GM18858 (cell line): ENCODE results near the gene TNFRSF8.

Experiments
- ATAC-seq: cut with Tn5 transposase; IDR thresholded peaks from one replicate; pipeline ENCODE4 v1.9.1; 2021; ENCODE audit not compliant: unreplicated experiment

TNFRSF8 gene

DNA sequence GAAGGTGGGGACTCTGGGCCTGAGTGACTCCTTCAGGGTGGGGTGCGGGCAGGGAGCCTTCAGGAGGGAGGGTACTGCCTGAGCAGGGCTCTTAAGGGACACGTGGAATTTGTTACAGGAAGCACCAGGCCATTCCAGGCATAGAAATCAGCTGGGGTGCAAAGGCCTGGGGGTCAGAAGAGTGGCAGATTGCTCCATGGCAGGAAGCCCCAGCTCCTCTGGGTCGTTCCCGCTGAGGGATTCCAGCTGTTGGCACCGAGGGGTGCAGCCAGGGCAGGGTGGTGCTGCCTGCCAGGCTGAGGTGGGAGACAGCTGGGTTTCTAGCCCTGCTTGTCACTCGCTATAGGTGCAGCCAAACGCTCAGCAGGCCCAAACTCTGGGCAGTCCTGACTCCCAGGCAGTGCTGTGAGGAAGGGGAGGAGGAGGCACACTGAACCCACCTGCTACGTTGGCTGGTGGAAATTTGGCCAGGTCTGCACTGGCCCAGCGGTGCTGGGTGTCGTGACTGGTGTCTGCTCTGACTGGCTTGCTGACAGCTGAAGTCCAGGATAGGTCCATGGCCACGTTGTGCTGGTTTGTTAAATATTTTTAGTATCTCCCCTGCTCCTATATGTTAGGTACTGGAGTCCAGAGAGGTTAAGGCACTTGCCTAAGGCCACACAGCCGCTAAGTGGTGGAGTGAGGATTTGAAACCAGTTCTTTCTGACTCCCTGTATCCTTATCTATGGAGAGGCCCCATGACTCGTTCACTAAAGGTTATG lies 123.0 kb downstream of the TNFRSF8 start:
- ATAC-seq, result no peak

DNA sequence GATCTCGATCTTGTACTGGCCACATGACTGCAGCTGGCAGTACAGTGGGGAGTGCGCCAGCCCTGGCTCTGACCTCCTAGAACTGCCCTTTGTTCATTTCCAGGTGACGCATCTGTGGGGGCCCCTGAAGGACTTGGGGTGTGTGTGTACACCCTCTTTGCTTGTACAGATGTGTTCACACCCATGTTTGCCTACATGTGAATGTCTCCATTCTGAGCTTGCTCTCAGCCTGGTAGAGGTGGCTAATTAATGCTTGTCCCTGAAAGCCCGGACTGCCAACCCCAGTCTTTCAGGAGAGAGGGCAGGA lies 123.5 kb downstream of the TNFRSF8 start:
- ATAC-seq, result no peak

DNA sequence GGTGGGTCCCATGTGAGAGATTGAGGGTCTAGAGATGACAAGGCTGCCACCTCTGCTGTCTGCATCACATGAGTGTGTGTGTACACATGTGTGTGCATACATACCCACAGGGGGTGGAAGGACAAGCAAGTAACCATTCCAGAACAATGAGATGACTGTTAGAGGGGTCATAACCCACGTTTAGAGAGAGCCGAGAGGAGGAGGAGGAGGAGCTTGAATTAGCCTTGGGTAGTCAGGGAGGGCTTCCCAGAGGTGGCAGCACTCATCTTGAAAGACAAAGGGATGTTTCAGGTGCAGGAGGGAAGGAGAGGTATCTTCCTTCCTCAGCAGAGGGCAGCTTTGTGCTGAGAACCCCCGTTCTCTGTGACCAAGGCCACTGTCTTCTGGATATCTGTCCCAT lies 125.0 kb downstream of the TNFRSF8 start:
- no peak for ATAC-seq

DNA sequence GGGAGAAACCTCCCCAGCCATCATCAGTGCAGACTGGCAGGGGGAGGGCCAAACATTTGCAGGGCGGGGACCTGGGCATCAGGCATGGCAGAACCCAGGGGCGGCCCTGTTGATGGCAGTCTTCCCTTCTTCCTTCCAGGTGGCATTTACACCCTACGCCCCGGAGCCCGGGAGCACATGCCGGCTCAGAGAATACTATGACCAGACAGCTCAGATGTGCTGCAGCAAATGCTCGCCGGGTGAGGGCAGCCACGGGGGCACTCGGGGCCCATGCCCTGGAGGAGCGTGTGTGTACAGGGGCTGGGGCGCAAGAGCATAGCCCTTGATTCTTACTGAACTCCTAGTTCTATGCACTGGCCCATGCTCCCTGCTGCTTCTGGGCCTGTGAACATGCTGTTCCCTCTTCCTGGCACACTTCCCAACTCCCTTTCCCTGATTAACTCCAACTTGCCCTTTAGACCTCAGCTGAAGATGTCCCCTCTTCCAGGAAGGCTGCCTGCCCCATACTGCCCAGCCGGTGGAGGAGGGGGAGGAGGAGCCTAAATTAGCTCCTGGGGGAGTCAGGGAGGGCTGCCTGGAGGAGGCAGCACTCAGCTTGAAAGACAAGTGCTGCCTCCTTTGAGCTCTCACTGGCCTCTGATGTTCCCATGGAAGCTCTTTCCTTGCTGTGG lies 125.7 kb downstream of the TNFRSF8 start:
- no peak for ATAC-seq

DNA sequence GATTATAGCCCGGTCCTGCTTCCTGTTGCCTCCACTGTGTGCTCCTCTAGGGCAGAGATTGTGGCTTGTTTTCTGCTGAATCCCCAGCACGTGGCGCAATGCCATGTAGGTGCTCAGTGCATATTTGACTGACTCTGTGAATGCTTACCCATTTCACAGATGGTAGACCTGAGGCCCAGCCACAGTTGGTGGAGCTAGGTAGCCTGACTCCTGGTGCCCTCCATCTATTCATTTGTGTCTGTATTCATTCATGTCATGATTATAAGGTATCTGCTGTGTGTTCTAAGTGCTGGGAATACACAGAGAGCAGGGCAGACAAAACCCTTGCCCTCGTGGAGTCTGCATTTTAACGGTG lies 126.2 kb downstream of the TNFRSF8 start:
- ATAC-seq, result no peak

DNA sequence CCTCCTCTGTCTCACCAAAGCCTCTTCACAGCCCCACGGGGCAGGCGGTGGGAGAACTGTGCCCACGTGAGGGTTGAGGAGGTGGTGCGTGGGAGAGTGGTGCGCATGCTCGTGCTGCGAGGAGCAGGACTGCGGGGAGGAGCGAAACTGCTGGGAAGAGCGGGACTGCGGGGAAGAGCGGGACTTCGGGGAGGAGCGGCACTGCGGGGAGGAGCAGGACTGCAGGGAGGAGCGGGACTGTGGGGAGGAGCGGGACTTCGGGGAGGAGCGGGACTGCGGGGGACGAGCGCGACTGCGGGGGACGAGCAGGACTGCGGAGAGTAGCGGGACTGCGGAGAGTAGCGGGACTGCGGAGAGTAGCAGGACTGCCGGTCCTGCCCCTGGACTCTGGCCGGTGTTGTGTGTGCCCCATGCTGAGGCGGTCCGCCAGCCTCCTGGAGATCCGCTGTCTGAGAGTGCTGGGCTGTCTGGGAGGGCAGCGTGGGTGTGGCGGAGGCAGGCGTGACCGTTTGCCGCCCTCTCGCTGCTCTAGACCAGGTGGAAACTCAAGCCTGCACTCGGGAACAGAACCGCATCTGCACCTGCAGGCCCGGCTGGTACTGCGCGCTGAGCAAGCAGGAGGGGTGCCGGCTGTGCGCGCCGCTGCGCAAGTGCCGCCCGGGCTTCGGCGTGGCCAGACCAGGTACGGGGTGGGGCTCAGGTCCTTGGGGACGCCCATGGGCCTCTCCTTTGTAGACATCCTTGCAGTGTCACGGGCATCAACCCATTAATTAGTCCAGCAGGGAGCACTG lies 128.3 kb downstream of the TNFRSF8 start:
- ATAC-seq, result no peak
